ENCODE data around the gene GTF2H1. TPM values are rescaled to one million over a fixed set of nuclear protein-coding genes. Genes with fewer than 3 reads are reported as not detected.

The GTF2H1 gene
- total and polyA plus RNA-seq, 7 donors = 14.5 to 39.2 (median 23.0) TPM

DNA sequence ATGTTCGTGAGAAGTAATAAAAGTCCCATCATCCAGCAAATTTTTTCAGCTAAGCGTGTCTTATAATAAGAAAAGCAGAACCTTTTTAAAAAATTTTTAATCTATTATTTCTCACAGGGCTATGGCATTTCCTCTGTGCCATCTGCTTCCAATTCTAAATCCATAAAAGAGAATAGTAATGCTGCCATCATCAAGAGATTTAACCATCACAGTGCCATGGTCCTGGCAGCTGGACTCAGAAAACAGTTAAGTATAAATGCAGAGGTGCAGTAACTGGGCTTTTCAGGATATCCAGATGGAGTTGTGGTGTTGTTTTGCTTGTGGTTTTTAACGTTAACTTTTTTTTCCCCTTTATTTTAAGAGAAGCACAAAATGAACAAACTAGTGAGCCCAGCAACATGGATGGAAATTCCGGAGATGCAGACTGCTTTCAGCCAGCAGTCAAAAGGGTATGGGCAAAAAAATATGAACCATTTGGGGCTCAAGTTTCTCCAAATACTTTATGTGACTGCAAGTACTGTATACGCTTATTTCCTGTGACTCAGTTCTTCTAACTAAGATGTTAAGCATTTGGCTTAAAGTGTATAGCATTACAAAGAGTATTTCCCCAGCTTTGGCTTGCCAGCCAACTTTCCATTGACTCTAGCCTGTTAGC, 25.2 kb downstream of the GTF2H1 start:
- no peak for DNase-seq
- Histone ChIP-seq H3K4me3 (no peak overlapping the region), H3K36me3 (ENCODE audit: insufficient read depth in 1 of 2, low read depth in 1 of 2) (peaks cover 6 to 98% of the 10 kb centered on the region in 2 donors), H3K4me1 (no peaks in the 10 kb centered on the region), H3K9me3 (no peaks in the 10 kb centered on the region), H3K27ac (no peak overlapping the region), H3K27me3 (ENCODE audit: insufficient read depth in 3 of 3, low read length in 2 of 3) (no peaks in the 10 kb centered on the region)
- intact Hi-C loops (cut with DNase I) = loop anchor here in 1 of 2 donors (5.0 kb wide), 1 partner anchor 60 kb away; no protein-coding TSS in a partner anchor
- TF ChIP-seq, protein P1, sequence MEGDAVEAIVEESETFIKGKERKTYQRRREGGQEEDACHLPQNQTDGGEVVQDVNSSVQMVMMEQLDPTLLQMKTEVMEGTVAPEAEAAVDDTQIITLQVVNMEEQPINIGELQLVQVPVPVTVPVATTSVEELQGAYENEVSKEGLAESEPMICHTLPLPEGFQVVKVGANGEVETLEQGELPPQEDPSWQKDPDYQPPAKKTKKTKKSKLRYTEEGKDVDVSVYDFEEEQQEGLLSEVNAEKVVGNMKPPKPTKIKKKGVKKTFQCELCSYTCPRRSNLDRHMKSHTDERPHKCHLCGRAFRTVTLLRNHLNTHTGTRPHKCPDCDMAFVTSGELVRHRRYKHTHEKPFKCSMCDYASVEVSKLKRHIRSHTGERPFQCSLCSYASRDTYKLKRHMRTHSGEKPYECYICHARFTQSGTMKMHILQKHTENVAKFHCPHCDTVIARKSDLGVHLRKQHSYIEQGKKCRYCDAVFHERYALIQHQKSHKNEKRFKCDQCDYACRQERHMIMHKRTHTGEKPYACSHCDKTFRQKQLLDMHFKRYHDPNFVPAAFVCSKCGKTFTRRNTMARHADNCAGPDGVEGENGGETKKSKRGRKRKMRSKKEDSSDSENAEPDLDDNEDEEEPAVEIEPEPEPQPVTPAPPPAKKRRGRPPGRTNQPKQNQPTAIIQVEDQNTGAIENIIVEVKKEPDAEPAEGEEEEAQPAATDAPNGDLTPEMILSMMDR (IDR thresholded peaks at IDR 0.05) = no peak
- ATAC-seq = no peak
- 86 to 89% (median 87%) methylated on average over 5 of the region's 5 CpGs for WGBS, 3 donors

DNA sequence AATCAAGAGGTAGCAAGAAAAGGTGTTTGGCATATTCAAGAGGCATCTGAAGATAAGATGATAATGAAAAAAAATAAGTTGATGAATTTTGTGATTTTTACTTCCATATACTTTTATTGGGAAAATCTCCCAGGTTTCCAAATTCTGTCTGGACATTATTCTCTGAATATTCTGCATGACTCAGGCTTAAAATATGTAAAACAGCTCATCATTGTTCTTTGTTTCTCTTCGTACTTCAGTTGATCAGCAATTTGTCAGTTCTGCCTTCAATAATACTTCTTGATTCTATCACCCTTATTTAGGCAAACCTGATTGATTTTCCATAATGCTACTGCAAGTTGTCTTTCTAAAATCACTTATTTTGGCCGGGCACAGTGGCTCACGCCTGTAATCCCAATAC, 30.2 kb downstream of the GTF2H1 start:
- H3K36me3 ChIP-seq (ENCODE audit: insufficient read depth in 1 of 2, low read depth in 1 of 2) = peaks cover 10 to 98% of the 10 kb centered on the region in 2 donors
- H3K4me3 ChIP-seq = no peak overlapping the region
- ATAC-seq = no peak
- no peak for DNase-seq
- WGBS, 3 donors = 83 to 92% (median 89%) methylated on average over 3 of the region's 3 CpGs
- H3K9me3 ChIP-seq = no peaks in the 10 kb centered on the region
- no peaks in the 10 kb centered on the region for H3K27me3 ChIP-seq (ENCODE audit: insufficient read depth in 3 of 3, low read length in 2 of 3)
- H3K27ac ChIP-seq = no peak overlapping the region
- H3K4me1 ChIP-seq = no peaks in the 10 kb centered on the region
- intact Hi-C loops (cut with DNase I) = no loop called here
- TF ChIP-seq, protein P1 (IDR thresholded peaks at IDR 0.05) = no peak

DNA sequence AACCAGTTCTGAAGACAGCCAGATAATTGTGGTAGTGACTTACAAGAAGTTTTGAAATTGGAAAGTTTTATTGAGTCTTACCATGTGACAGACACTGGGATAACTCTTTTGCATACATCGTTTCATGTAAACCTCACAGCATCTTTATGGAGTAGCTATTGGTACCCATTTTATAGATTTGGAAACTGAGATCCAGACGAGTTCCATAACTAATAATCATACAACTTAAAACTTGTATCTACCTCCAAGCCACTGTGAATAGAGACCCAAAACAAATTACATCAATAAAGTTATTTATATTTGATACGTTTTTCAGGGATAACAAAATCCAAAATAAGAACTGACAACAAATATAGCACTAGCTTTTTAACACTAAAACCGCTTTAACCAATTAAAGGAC, 36.3 kb downstream of the GTF2H1 start:
- WGBS, 3 donors = 89 to 92% (median 90%) methylated on average over 4 of the region's 4 CpGs
- intact Hi-C loops (cut with DNase I) = no loop called here
- TF ChIP-seq, protein P1 (IDR thresholded peaks at IDR 0.05) = no peak
- Histone ChIP-seq H3K9me3 (no peaks in the 10 kb centered on the region), H3K27me3 (ENCODE audit: insufficient read depth in 3 of 3, low read length in 2 of 3) (no peaks in the 10 kb centered on the region), H3K27ac (no peak overlapping the region), H3K36me3 (ENCODE audit: insufficient read depth in 1 of 2, low read depth in 1 of 2) (peaks cover 11 to 99% of the 10 kb centered on the region in 2 donors), H3K4me3 (no peak overlapping the region), H3K4me1 (no peaks in the 10 kb centered on the region)
- no peak for DNase-seq
- no peak for ATAC-seq

DNA sequence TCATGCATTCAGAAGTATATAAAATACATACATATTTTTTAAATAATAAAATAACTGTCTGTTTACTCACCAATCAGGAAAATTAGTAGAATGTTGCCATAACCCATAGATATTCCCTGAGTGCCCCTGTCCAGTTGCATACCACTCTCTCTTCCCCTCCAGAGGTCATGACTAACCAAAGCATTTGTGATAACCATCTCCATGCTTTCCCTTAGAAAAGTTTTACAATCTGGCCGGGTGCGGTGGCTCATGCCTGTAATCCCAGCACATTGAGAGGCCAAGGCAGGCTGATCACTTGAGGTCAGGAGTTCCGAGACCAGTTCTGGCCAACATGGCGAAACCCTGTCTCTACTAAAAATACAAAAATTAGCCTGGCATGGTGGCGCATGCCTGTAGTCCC, 38.8 kb downstream of the GTF2H1 start:
- intact Hi-C loops (cut with DNase I) = no loop called here
- no peak overlapping the region for H3K27ac ChIP-seq
- TF ChIP-seq, protein P1 (IDR thresholded peaks at IDR 0.05) = no peak
- no peak for ATAC-seq
- no peaks in the 10 kb centered on the region for H3K4me1 ChIP-seq
- no peaks in the 10 kb centered on the region for H3K27me3 ChIP-seq (ENCODE audit: insufficient read depth in 3 of 3, low read length in 2 of 3)
- no peaks in the 10 kb centered on the region for H3K9me3 ChIP-seq
- peaks cover 12 to 99% of the 10 kb centered on the region in 2 donors for H3K36me3 ChIP-seq (ENCODE audit: insufficient read depth in 1 of 2, low read depth in 1 of 2)
- no peak for DNase-seq
- H3K4me3 ChIP-seq = no peak overlapping the region
- 95 to 97% (median 96%) methylated on average over 5 of the region's 5 CpGs for WGBS, 3 donors
